Skeletal muscle cell (primary cell): ENCODE measurements around the gene PRXL2B.

Experiments used
- DNase-seq: peaks from one replicate; pipeline ENCODE4 v3.0.0-alpha.2; 2010; ENCODE audit warnings: low read depth
- H3K4me3 ChIP-seq: 2 replicates; pipeline ENCODE4 v1.5.1; 2011; ENCODE audit warnings: low read depth, mild to moderate bottlenecking, control low read depth, low read length, moderate library complexity

Gene PRXL2B

GRCh38 chr1:2630498-2631135 is 44.0 kb downstream of the PRXL2B start:
- no peak for DNase-seq
- no peak overlapping the region for H3K4me3 ChIP-seq

- no peak for DNase-seq
Observed at GRCh38 chr1:2631136-2632050, 44.8 kb downstream of the PRXL2B start.

GRCh38 chr1:2632051-2632430 is 45.5 kb downstream of the PRXL2B start:
- DNase-seq = no peak
- H3K4me3 ChIP-seq = no peak overlapping the region

More at GRCh38 chr1:2631136-2632050, 44.8 kb downstream of the PRXL2B start:
- H3K4me3 ChIP-seq = no peak overlapping the region

- DNase-seq = no peak
- H3K4me3 ChIP-seq = no peak within 1 kb of the TSS
Observed at GRCh38 chr1:2632561-2633361, 46.2 kb downstream of the PRXL2B start, which contains the start of gene MMEL1. MMEL1 (minus strand) TSS chr1:2633016; CDS start chr1:2629484, 3,532 bp downstream.

- H3K4me3 ChIP-seq = no peak overlapping the region
- no peak for DNase-seq
Observed at GRCh38 chr1:2633366-2633935, 46.9 kb downstream of the PRXL2B start.

GRCh38 chr1:2633936-2634491 is 47.4 kb downstream of the PRXL2B start:
- DNase-seq = no peak
- no peak overlapping the region for H3K4me3 ChIP-seq

GRCh38 chr1:2635361-2636010 is 48.9 kb downstream of the PRXL2B start:
- H3K4me3 ChIP-seq = no peak overlapping the region

GRCh38 chr1:2636733-2637132 is 50.2 kb downstream of the PRXL2B start:
- DNase-seq = no peak
- H3K4me3 ChIP-seq = no peak overlapping the region

More at GRCh38 chr1:2635361-2636010, 48.9 kb downstream of the PRXL2B start:
- no peak for DNase-seq

- DNase-seq = no peak
Observed at GRCh38 chr1:2637442-2638145, 51.0 kb downstream of the PRXL2B start.

GRCh38 chr1:2638466-2639115 is 52.0 kb downstream of the PRXL2B start:
- no peak for DNase-seq
- no peak overlapping the region for H3K4me3 ChIP-seq

More at GRCh38 chr1:2637442-2638145, 51.0 kb downstream of the PRXL2B start:
- H3K4me3 ChIP-seq = no peak overlapping the region

GRCh38 chr1:2639203-2639602 is 52.6 kb downstream of the PRXL2B start:
- no peak overlapping the region for H3K4me3 ChIP-seq
- no peak for DNase-seq

GRCh38 chr1:2639607-2640521 is 53.3 kb downstream of the PRXL2B start:
- no peak for DNase-seq
- H3K4me3 ChIP-seq = no peak overlapping the region

- DNase-seq = no peak
- H3K4me3 ChIP-seq = no peak overlapping the region
Observed at GRCh38 chr1:2640626-2641025, 54.0 kb downstream of the PRXL2B start.
